ENCODE measurements around the gene MED22. TPM values are rescaled to one million over a fixed set of nuclear protein-coding genes. Genes with fewer than 3 reads are reported as not detected.

Gene MED22
- polyA plus RNA-seq, 1 donor (not counting 4 experiments of a cell fraction or from before 2014, with no cell fraction given), result 15.9 TPM

DNA sequence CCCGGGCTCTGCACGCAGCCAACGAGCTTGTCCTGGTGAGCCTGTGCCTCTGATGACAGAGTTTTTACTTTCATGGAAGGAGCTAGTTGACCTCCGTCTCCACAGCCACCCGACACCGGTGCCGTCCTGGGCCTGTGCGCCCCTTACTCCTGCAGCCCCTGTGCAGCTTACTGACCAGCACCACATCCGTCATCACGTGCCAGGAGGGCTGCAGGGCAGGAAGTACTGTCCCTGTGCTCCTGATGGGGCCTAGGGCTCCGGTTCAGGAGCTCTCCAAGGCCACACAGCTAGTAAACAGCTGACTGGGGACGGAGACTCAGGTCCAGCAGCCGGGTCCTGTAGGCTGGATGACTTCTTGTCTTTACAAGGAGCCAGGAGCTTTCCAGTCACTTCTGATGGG lies 38.4 kb upstream of the MED22 start:
- peaks cover 9% of the 10 kb centered on the region for H3K4me1 ChIP-seq (ENCODE audit: control insufficient read depth, extremely low read depth, insufficient read depth, low read length)
- H3K36me3 ChIP-seq (ENCODE audit: control insufficient read depth in 2 of 2, extremely low read depth in 1 of 2, insufficient read depth in 2 of 2, low read length in 2 of 2), result no peaks in the 10 kb centered on the region
- H3K4me2 ChIP-seq (ENCODE audit: control insufficient read depth, extremely low read depth, insufficient read depth, low read depth, low read length), result no peak overlapping the region
- FAIRE-seq, result no peak
- no peak for DNase-seq (ENCODE audit: low read depth, low spot score)
- no peaks in the 10 kb centered on the region for H3K79me2 ChIP-seq (ENCODE audit: control insufficient read depth, insufficient read depth, low read length)
- no peaks in the 10 kb centered on the region for H3K27me3 ChIP-seq (ENCODE audit: control insufficient read depth, extremely low read depth, insufficient read depth, low read length)
- TF ChIP-seq CTCF (optimal IDR thresholded peaks at IDR 0.05 in 1 of 3, IDR thresholded peaks at IDR 0.05 in 1 of 3, conservative IDR thresholded peaks at IDR 0.05 in 1 of 3; ENCODE audit: extremely low read depth in 1 of 3, insufficient read depth in 2 of 3, low read length in 3 of 3) (no peak), EZH2 (IDR thresholded peaks at IDR 0.05; ENCODE audit: low read length) (no peak)
- H3K27ac ChIP-seq (ENCODE audit: control insufficient read depth, insufficient read depth, low read length), result no peak overlapping the region
- H3K9ac ChIP-seq (ENCODE audit: control insufficient read depth, extremely low read depth, insufficient read depth, low read length), result no peak overlapping the region
- dilution Hi-C loops (cut with MboI; ENCODE audit: extremely low pct_ligation_motif_present, low sequenced_read_pairs), result no loop called here
- H3K4me3 ChIP-seq (ENCODE audit: control insufficient read depth in 2 of 3, extremely low read depth in 1 of 3, insufficient read depth in 2 of 3, low read depth in 1 of 3, low read length in 3 of 3), result no peak overlapping the region
- H4K20me1 ChIP-seq (ENCODE audit: control insufficient read depth, extremely low read depth, insufficient read depth, low read length), result no peaks in the 10 kb centered on the region
- no peaks in the 10 kb centered on the region for H3K9me3 ChIP-seq (ENCODE audit: control insufficient read depth, low read depth, low read length)
- H2AFZ ChIP-seq (ENCODE audit: control insufficient read depth, low read length), result no peak overlapping the region
- H3K9me1 ChIP-seq (ENCODE audit: control insufficient read depth, extremely low read depth, insufficient read depth, low read length), result no peaks in the 10 kb centered on the region

DNA sequence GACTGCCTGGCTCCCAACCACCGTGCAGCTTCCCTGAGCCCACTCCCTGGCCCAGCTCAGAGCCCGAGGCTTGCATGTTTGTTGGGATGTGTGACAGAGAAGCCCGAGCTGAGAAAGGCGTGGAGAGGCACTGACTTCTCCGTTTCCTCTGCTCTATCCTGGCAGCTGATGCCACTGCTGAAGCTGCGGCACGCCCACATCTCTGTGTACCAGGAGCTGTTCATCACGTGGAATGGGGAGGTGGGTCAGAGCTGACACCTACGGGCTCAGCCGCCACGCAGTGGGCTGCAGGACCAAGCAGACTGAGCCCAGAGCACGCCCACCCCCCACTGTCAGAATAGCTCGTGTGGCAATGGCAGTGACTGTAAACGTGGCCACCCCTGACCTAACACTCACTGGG lies 37.5 kb upstream of the MED22 start:
- Histone ChIP-seq H3K4me2 (ENCODE audit: control insufficient read depth, extremely low read depth, insufficient read depth, low read depth, low read length) (no peak overlapping the region), H3K9ac (ENCODE audit: control insufficient read depth, extremely low read depth, insufficient read depth, low read length) (no peak overlapping the region), H3K36me3 (ENCODE audit: control insufficient read depth in 2 of 2, extremely low read depth in 1 of 2, insufficient read depth in 2 of 2, low read length in 2 of 2) (no peaks in the 10 kb centered on the region), H3K4me3 (ENCODE audit: control insufficient read depth in 2 of 3, extremely low read depth in 1 of 3, insufficient read depth in 2 of 3, low read depth in 1 of 3, low read length in 3 of 3) (no peak overlapping the region), H3K9me1 (ENCODE audit: control insufficient read depth, extremely low read depth, insufficient read depth, low read length) (no peaks in the 10 kb centered on the region), H3K9me3 (ENCODE audit: control insufficient read depth, low read depth, low read length) (no peaks in the 10 kb centered on the region), H3K27me3 (ENCODE audit: control insufficient read depth, extremely low read depth, insufficient read depth, low read length) (no peaks in the 10 kb centered on the region), H3K27ac (ENCODE audit: control insufficient read depth, insufficient read depth, low read length) (no peak overlapping the region), H4K20me1 (ENCODE audit: control insufficient read depth, extremely low read depth, insufficient read depth, low read length) (no peaks in the 10 kb centered on the region), H3K79me2 (ENCODE audit: control insufficient read depth, insufficient read depth, low read length) (no peaks in the 10 kb centered on the region), H3K4me1 (ENCODE audit: control insufficient read depth, extremely low read depth, insufficient read depth, low read length) (peaks cover 9% of the 10 kb centered on the region), H2AFZ (ENCODE audit: control insufficient read depth, low read length) (no peak overlapping the region)
- FAIRE-seq (no peak), DNase-seq (ENCODE audit: low read depth, low spot score) (no peak)
- TF ChIP-seq EZH2 (IDR thresholded peaks at IDR 0.05; ENCODE audit: low read length) (no peak), CTCF (optimal IDR thresholded peaks at IDR 0.05 in 1 of 3, IDR thresholded peaks at IDR 0.05 in 1 of 3, conservative IDR thresholded peaks at IDR 0.05 in 1 of 3; ENCODE audit: extremely low read depth in 1 of 3, insufficient read depth in 2 of 3, low read length in 3 of 3) (no peak)
- dilution Hi-C loops (cut with MboI; ENCODE audit: extremely low pct_ligation_motif_present, low sequenced_read_pairs), result no loop called here
